Measurements from ENCODE around the gene STARD10. TPM values are rescaled to one million over a fixed set of nuclear protein-coding genes. Genes with fewer than 3 reads are reported as not detected.
"Not testable (repeated sequence)": the region's sequence is repeated elsewhere in the genome, so short reads cannot be mapped to it uniquely, and the experiment has no call there.

The STARD10 gene
- total and polyA plus RNA-seq, 8 donors = 99.5 to 366 (median 164) TPM

GRCh38 chr11:72792437-72793021 is 1.3 kb downstream of the STARD10 start:
- WGBS, 2 donors = 90 to 95% methylated on average over 3 of the region's 3 CpGs
- FAIRE-seq (no peak), DNase-seq (peak in 1 of 6 donors; percentile 28), ATAC-seq (no peak)
- Histone ChIP-seq H3K27ac (peak overlapping the region in 1 of 4 donors; percentile 95), H3K4me1 (peaks cover 0 to 11% (median 9%) of the 10 kb centered on the region in 3 donors), H3K36me3 (no peaks in the 10 kb centered on the region), H3K4me3 (no peak overlapping the region), H3K9me3 (no peaks in the 10 kb centered on the region), H3K27me3 (no peaks in the 10 kb centered on the region)
- intact Hi-C loops (cut with DNase I) = loop anchor here in 1 of 3 donors (5.0 kb wide), 1 partner anchor 65 kb away; no protein-coding TSS in a partner anchor
- TF ChIP-seq CTCF (IDR thresholded peaks at IDR 0.05) = no peak

- intact Hi-C loops (cut with DNase I) = loop anchor here in 1 of 3 donors (5.0 kb wide), 1 partner anchor 64 kb away; no protein-coding TSS in a partner anchor
- DNase-seq = not testable (repeated sequence)
These were observed 2.6 kb downstream of the STARD10 start for GRCh38 chr11:72791228-72791627.

GRCh38 chr11:72789493-72790131 is 4.2 kb downstream of the STARD10 start:
- H3K27me3 ChIP-seq = no peaks in the 10 kb centered on the region
- H3K9me3 ChIP-seq = no peaks in the 10 kb centered on the region
- intact Hi-C loops (cut with DNase I) = loop anchor here in 2 of 3 donors (5.0 to 10.0 kb wide), 2 partner anchors 62 to 65 kb away; no protein-coding TSS in a partner anchor
- ATAC-seq (no peak), FAIRE-seq (no peak), DNase-seq (no peak)
- H3K36me3 ChIP-seq = no peaks in the 10 kb centered on the region
- TF ChIP-seq CTCF (IDR thresholded peaks at IDR 0.05) = no peak
- 66 to 80% methylated on average over 10 of the region's 10 CpGs for WGBS, 2 donors
- no peak overlapping the region for H3K4me3 ChIP-seq
- no peak overlapping the region for H3K27ac ChIP-seq
- H3K4me1 ChIP-seq = peaks cover 9 to 23% (median 15%) of the 10 kb centered on the region in 3 donors

More at GRCh38 chr11:72791228-72791627, 2.6 kb downstream of the STARD10 start:
- 80% methylated on average over 7 of the region's 7 CpGs for WGBS, 2 donors
- peaks cover 4 to 23% (median 12%) of the 10 kb centered on the region in 3 donors for H3K4me1 ChIP-seq
- not testable (repeated sequence) for ATAC-seq, H3K27me3 ChIP-seq, FAIRE-seq, H3K9me3 ChIP-seq, H3K4me3 ChIP-seq, H3K27ac ChIP-seq, H3K36me3 ChIP-seq

GRCh38 chr11:72788241-72788640 is 5.6 kb downstream of the STARD10 start:
- no peaks in the 10 kb centered on the region for H3K9me3 ChIP-seq
- no peak for ATAC-seq
- intact Hi-C loops (cut with DNase I) = loop anchor here in 1 of 3 donors (10.0 kb wide), 1 partner anchor 63 kb away; no protein-coding TSS in a partner anchor
- WGBS, 2 donors = 74 to 85% methylated on average over 7 of the region's 7 CpGs
- FAIRE-seq = no peak
- no peak for TF ChIP-seq CTCF (IDR thresholded peaks at IDR 0.05)
- no peaks in the 10 kb centered on the region for H3K27me3 ChIP-seq
- no peak for DNase-seq
- peak overlapping the region in 1 of 4 donors; percentile 62 for H3K27ac ChIP-seq
- H3K4me1 ChIP-seq = peaks cover 8 to 17% (median 9%) of the 10 kb centered on the region in 3 donors
- no peaks in the 10 kb centered on the region for H3K36me3 ChIP-seq
- H3K4me3 ChIP-seq = no peak overlapping the region

GRCh38 chr11:72787216-72788104 is 6.4 kb downstream of the STARD10 start:
- intact Hi-C loops (cut with DNase I) = loop anchor here in 1 of 3 donors (10.0 kb wide), 1 partner anchor 63 kb away; no protein-coding TSS in a partner anchor
- Histone ChIP-seq H3K4me3 (no peak overlapping the region), H3K9me3 (no peaks in the 10 kb centered on the region), H3K4me1 (peaks cover 7 to 13% (median 9%) of the 10 kb centered on the region in 3 donors), H3K27ac (peak overlapping the region; percentile 10 to 63 (median 49)), H3K36me3 (no peaks in the 10 kb centered on the region), H3K27me3 (no peaks in the 10 kb centered on the region)
- FAIRE-seq = no peak
- no peak for TF ChIP-seq CTCF (IDR thresholded peaks at IDR 0.05)
- WGBS, 2 donors = 59 to 65% methylated on average over 16 of the region's 16 CpGs
- peak in 4 of 6 donors; percentile 60 to 84 (median 63) for DNase-seq
- peak; percentile 37 to 69 (median 40) for ATAC-seq

Data from pancreas (tissue), 10 donors.